HG03103 (cell line): ENCODE results near the gene NHERF2.
A peak's percentile ranks its signal among the peaks of the same experiment; 100 is the strongest.

Experiments
- ATAC-seq: cut with Tn5 transposase; IDR thresholded peaks from one replicate; pipeline ENCODE4 v1.9.1; 2021; ENCODE audit warnings: low read depth; ENCODE audit not compliant: unreplicated experiment

Gene NHERF2

DNA sequence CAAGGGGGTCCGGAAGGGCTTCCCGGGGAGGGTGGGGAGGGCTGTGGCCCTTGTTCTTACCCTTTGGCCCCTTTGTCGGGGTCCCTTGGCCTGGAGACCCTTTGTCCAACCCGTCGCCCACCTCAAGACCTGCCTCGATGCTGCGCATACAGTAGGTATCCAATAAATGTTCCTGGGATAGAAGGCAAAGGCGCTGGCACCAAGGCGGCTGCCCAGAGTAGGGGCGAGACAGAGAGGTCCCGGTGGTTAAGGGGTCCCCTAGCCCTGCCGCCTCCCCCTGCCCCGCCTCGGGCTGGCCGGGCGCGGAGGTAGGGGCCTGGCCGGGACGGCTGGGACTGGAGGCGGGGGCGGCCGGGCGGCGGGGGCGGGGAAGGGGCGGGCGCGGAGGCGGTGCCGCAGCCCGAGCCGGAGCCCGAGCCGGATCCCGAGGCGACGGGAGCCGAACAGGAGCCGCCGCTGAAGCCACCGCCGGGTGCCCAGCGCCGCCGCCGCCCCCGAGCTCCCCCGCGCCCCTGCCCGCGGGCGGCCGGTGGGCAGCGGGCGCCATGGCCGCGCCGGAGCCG, at the start of gene NHERF2:
Gene NHERF2, plus strand, starts transcription at position 442 of the 563 bp plus-strand sequence. Its CDS starts 104 bp downstream, at position 546.
- no peak for ATAC-seq

DNA sequence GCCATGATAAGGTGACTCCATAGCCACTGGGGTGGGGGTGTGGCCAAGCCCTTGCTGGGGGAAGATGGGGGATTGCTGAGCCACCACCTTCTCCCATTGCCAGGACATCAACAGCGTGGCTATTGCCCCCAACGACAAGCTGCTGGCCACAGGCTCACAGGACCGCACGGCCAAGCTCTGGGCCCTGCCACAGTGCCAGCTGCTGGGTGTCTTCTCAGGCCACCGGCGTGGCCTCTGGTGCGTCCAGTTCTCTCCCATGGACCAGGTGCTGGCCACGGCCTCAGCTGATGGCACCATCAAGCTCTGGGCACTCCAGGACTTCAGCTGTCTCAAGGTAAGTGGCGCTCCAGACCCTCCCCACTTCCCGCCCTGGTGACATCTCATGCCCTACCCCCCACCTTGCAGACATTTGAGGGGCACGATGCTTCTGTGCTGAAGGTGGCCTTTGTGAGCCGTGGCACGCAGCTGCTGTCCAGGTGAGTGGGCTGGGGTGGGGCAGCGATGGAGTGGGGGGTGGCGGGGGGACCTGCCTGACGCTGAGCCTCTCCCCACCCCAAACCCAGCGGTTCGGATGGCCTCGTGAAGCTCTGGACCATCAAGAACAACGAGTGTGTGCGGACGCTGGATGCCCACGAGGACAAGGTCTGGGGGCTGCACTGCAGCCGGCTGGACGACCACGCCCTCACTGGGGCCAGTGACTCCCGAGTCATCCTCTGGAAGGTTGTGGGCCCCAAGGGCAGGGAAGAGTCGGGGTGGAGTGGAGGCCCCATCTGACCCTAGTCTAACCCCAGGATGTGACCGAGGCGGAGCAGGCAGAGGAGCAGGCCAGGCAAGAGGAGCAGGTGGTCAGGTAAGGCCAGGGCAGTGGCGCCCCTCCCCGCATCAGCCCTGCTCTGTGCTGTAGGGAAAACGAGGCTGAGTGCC, 49.5 kb upstream of the NHERF2 start:
- ATAC-seq = no peak

DNA sequence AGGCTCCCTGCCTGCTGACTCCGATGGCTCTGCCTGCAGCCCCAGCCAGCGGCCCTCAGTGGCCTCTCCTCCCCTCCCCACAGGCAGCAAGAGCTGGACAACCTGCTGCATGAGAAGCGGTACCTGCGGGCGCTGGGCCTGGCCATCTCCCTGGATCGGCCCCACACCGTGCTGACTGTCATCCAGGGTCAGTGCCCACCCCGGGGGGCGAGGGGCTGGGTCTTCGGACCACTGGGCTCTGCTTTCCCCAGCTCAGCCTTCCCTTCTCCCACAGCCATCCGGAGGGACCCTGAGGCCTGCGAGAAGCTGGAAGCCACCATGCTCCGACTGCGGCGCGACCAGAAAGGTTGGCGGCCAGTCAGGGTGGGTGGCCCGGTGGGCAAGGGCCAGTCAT, 48.8 kb upstream of the NHERF2 start:
- ATAC-seq = no peak

GRCh38 chr16:1978476-1979120, 48.1 kb upstream of the NHERF2 start:
- no peak for ATAC-seq

- ATAC-seq = no peak
Observed at GRCh38 chr16:1979271-1980029, 47.3 kb upstream of the NHERF2 start.

- ATAC-seq = no peak
Observed at GRCh38 chr16:1980030-1980769, 46.5 kb upstream of the NHERF2 start.

GRCh38 chr16:1980770-1981087, 46.0 kb upstream of the NHERF2 start:
- no peak for ATAC-seq

GRCh38 chr16:1981398-1981836, 45.3 kb upstream of the NHERF2 start, which contains the start of gene NOXO1:
Gene NOXO1 (minus strand): TSS chr16:1981469. CDS start chr16:1981179, 290 bp downstream.
- ATAC-seq = no peak

GRCh38 chr16:1982013-1982433, 44.7 kb upstream of the NHERF2 start:
- no peak for ATAC-seq

DNA sequence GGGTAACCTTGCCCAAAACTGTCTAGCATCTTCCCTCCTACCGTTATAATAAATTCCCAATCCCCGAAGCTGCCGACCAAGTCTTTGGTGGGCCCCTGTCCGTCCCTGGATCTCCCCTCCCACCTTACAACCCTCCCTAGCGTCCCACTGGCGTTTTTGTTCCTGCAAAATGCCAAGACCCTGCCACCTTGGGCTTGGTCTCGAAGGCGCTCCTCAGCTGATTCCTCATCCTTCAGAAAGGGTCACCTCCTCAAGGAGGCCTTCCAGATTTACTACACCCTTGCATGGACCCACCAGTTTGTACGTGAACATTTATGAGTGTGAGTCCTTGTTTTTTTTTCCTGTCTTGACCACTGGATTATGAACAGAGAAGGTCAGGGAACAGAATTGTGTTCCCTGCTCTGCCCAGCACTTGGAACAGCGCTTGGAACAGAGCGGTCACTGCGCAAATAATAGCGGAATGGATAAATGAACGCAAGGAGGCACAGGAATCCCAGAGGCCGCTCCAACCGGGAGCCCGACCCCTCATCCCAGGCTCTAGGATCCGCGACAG, 43.6 kb upstream of the NHERF2 start:
- no peak for ATAC-seq

DNA sequence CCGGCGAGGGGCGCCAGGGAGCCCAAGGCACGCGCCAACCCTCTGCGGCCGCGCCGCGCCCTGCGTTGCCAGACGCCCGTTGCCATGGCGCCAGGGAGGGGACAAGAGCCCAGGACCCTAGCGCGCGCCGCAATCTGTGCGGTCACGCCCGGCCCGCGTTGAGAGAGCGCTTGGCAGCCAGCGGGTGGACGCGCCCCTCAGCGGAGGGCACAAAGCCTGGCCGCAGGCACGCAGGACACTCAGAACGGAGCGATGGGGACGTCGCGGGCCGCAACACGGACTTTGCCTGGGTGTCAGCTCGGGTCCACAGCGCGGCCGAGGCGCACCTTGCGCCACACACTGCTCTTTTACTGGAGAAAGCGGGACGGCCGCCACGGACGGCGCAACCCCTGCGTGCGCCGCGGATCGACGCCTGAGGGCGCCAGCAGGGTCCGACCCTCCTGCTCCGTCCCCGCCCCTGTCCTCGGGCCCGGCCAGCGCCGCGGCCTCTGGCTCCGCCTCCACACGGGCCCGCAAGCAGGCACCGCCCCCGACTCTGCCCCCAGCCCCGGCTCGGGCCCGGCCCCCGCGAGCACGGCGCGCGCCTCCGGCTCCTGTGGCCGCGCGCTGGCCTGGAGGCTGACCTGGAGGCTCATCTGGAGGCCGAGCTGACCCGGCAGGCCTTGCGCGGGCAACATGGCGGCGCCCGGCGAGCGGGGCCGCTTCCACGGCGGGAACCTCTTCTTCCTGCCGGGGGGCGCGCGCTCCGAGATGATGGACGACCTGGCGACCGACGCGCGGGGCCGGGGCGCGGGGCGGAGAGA, 43.0 kb upstream of the NHERF2 start, which contains the start of gene GFER:
Gene GFER, plus strand, starts transcription at position 650 of the 803 bp plus-strand sequence. Its CDS starts 26 bp downstream, at position 676.
- ATAC-seq = peak; percentile 72

GRCh38 chr16:1984347-1985225, 42.1 kb upstream of the NHERF2 start:
- ATAC-seq = no peak

DNA sequence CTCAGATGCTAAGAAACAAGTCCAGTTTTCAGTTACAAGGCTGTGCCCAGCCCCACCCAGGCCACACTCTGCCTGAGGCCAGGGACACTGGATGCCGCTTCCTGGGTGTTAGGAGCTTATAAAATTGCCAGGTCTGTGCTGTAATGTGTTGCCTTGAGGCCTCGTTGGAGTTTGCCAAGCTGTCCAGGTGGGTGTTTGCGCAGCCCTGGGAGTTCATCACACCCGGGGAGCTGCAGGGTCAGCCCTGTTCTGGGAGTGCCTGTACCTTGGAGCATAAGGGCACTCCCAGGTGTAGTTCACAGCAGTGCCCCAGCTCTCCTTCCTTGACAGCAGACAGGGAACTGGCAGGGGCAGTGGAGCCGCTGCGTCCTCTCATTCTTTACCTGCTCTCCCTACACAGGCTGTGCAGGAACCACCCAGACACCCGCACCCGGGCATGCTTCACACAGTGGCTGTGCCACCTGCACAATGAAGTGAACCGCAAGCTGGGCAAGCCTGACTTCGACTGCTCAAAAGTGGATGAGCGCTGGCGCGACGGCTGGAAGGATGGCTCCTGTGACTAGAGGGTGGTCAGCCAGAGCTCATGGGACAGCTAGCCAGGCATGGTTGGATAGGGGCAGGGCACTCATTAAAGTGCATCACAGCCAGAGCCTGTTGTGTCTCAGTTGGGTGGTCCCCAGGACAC, 41.1 kb upstream of the NHERF2 start:
- ATAC-seq = no peak

GRCh38 chr16:1987198-1987597, 39.5 kb upstream of the NHERF2 start:
- no peak for ATAC-seq

GRCh38 chr16:1989209-1990100, 37.2 kb upstream of the NHERF2 start, which contains the start of gene SYNGR3:
Gene SYNGR3 (plus strand): TSS chr16:1989970. CDS start chr16:1990103, 133 bp downstream.
- no peak for ATAC-seq

DNA sequence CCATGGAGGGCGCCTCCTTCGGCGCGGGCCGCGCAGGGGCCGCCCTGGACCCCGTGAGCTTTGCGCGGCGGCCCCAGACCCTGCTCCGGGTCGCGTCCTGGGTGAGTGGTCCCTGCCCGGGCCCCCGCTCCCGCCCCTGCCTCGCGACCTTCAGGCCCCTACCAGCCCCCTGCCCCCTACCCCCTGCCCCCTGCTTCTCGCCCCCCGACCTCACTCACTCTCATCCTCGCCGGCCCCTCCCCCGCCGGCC, 36.7 kb upstream of the NHERF2 start:
- no peak for ATAC-seq
